Body of pancreas (tissue), 4 donors: Measurements from ENCODE around the gene LINC01488.

Experiments
- POLR2A ChIP-seq, 3 donors: fragments of 450-650 bp; IDR thresholded peaks; one replicate each; pipeline ENCODE4 v1.6.1; 2016; ENCODE audit warnings: antibody characterized with exemption in 3 of 3, mild to moderate bottlenecking in 2 of 3
- TF ChIP-seq, protein P1 (sequence below), 7 experiments: fragments of 450-650 bp in 4 of 7; fragments of 200-600 bp in 3 of 7; sonication (generic) in 3 of 7; IDR thresholded peaks; one replicate each; pipeline ENCODE4 v1.5.1; 2016 to 2019; ENCODE audit warnings: antibody characterized with exemption in 7 of 7

GRCh38 chr11:69541501-69542313, 60.2 kb downstream of the LINC01488 start:
- TF ChIP-seq, protein P1, sequence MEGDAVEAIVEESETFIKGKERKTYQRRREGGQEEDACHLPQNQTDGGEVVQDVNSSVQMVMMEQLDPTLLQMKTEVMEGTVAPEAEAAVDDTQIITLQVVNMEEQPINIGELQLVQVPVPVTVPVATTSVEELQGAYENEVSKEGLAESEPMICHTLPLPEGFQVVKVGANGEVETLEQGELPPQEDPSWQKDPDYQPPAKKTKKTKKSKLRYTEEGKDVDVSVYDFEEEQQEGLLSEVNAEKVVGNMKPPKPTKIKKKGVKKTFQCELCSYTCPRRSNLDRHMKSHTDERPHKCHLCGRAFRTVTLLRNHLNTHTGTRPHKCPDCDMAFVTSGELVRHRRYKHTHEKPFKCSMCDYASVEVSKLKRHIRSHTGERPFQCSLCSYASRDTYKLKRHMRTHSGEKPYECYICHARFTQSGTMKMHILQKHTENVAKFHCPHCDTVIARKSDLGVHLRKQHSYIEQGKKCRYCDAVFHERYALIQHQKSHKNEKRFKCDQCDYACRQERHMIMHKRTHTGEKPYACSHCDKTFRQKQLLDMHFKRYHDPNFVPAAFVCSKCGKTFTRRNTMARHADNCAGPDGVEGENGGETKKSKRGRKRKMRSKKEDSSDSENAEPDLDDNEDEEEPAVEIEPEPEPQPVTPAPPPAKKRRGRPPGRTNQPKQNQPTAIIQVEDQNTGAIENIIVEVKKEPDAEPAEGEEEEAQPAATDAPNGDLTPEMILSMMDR (IDR thresholded peaks at IDR 0.05): no peak
- TF ChIP-seq POLR2A (IDR thresholded peaks at IDR 0.05): no peak
